Measurements from ENCODE around the gene ACVR2B.

Gene ACVR2B

GRCh38 chr3:38524141-38524739, 70.5 kb downstream of the ACVR2B start:
- no peak for DNase-seq (ENCODE audit: low read depth in 4 of 4, low spot score in 1 of 4)

GRCh38 chr3:38526792-38527191, 73.1 kb downstream of the ACVR2B start:
- no peak for DNase-seq (ENCODE audit: low read depth in 4 of 4, low spot score in 1 of 4)

GRCh38 chr3:38528457-38528856, 74.8 kb downstream of the ACVR2B start:
- no peak for DNase-seq (ENCODE audit: low read depth in 4 of 4, low spot score in 1 of 4)

GRCh38 chr3:38532529-38532928, 78.8 kb downstream of the ACVR2B start:
- DNase-seq (ENCODE audit: low read depth in 4 of 4, low spot score in 1 of 4), result no peak

- no peak for DNase-seq (ENCODE audit: low read depth in 4 of 4, low spot score in 1 of 4)
Observed at GRCh38 chr3:38533285-38533976, 79.7 kb downstream of the ACVR2B start.

- no peak for DNase-seq (ENCODE audit: low read depth in 4 of 4, low spot score in 1 of 4)
Observed at GRCh38 chr3:38534180-38534579, 80.5 kb downstream of the ACVR2B start.

GRCh38 chr3:38534604-38535003, 80.9 kb downstream of the ACVR2B start:
- DNase-seq (ENCODE audit: low read depth in 4 of 4, low spot score in 1 of 4), result no peak

- DNase-seq (ENCODE audit: low read depth in 4 of 4, low spot score in 1 of 4), result no peak
Observed at GRCh38 chr3:38536671-38537070, 83.0 kb downstream of the ACVR2B start.

- DNase-seq (ENCODE audit: low read depth in 4 of 4, low spot score in 1 of 4), result no peak
Observed at GRCh38 chr3:38538773-38539353, 85.2 kb downstream of the ACVR2B start.

- no peak for DNase-seq (ENCODE audit: low read depth in 4 of 4, low spot score in 1 of 4)
Observed at GRCh38 chr3:38541806-38542205, 88.1 kb downstream of the ACVR2B start.
